GM10248 (cell line): ENCODE measurements around the gene KRTAP13-2.

Experiments used
- CTCF ChIA-PET: fragments of 300-600 bp; sonication (Branson Sonifier 250); formaldehyde crosslinking; extraction: SDS; loops from one replicate; lab custom pipeline; 2021; ENCODE audit warnings: antibody characterized with exemption; lab: Yijun Ruan, JAX
- POLR2A ChIA-PET: fragments of 350-650 bp; sonication (Branson Sonifier 250); formaldehyde crosslinking; extraction: SDS; loops from one replicate; lab custom pipeline; 2020; ENCODE audit warnings: antibody characterized with exemption; lab: Yijun Ruan, JAX
- DNase-seq: peaks from one replicate; pipeline ENCODE4 v3.0.0; 2012; ENCODE audit errors: extremely low spot score
- CTCF ChIP-seq: IDR thresholded peaks from 2 replicates; pipeline ENCODE4 v1.5.1; 2012; ENCODE audit warnings: mild to moderate bottlenecking, low read depth; ENCODE audit errors: extremely low read depth, missing control alignments, control extremely low read depth

Gene KRTAP13-2

GRCh38 chr21:30355906-30356305 is 16.2 kb downstream of the KRTAP13-2 start:
- ChIA-PET POLR2A (no interaction called here), CTCF (interaction anchor here (1.2 to 1.5 kb wide), 2 partner anchors 14 to 16 kb away, joined by 3 to 5 read pairs; partner anchors contain the start of gene KRTAP13-2)
- no peak for DNase-seq
- TF ChIP-seq CTCF, result no peak

GRCh38 chr21:30354308-30355005 is 17.6 kb downstream of the KRTAP13-2 start:
- no peak for TF ChIP-seq CTCF
- ChIA-PET POLR2A (no interaction called here), CTCF (interaction anchor here (1.5 kb wide), 1 partner anchor 17 kb away, joined by 5 read pairs; the partner anchor contains the start of gene KRTAP13-2)
- no peak for DNase-seq

- no peak for DNase-seq
- POLR2A ChIA-PET, result no interaction called here
- CTCF ChIA-PET, result interaction anchor here (1.2 kb wide), 1 partner anchor 9 kb away, joined by 3 read pairs; no protein-coding TSS in a partner anchor
- TF ChIP-seq CTCF, result no peak
These were observed 20.5 kb downstream of the KRTAP13-2 start for GRCh38 chr21:30351534-30351933.

- ChIA-PET POLR2A (no interaction called here), CTCF (interaction anchor here (0.7 to 1.4 kb wide), 3 partner anchors 9 to 81 kb away, joined by 3 read pairs; no protein-coding TSS in a partner anchor)
These were observed 22.5 kb downstream of the KRTAP13-2 start for GRCh38 chr21:30349572-30349971.

GRCh38 chr21:30348506-30348905 is 23.6 kb downstream of the KRTAP13-2 start, which contains the start of gene KRTAP23-1:
KRTAP23-1 (minus strand) TSS chr21:30348606; CDS start chr21:30348606, 0 bp downstream.
- POLR2A ChIA-PET, result no interaction called here
- CTCF ChIA-PET, result interaction anchor here (1.4 kb wide), 1 partner anchor 15 kb away, joined by 3 read pairs; no protein-coding TSS in a partner anchor
- no peak for DNase-seq
- no peak for TF ChIP-seq CTCF

More at GRCh38 chr21:30349572-30349971, 22.5 kb downstream of the KRTAP13-2 start:
- no peak for DNase-seq
- no peak for TF ChIP-seq CTCF

- POLR2A ChIA-PET, result no interaction called here
- no peak for TF ChIP-seq CTCF
- DNase-seq, result no peak
- CTCF ChIA-PET, result interaction anchor here (1.4 kb wide), 1 partner anchor 742 kb away, joined by 3 read pairs; no protein-coding TSS in a partner anchor
These were observed 27.1 kb downstream of the KRTAP13-2 start for GRCh38 chr21:30345014-30345413.
